Stomach (tissue), 9 donors: ENCODE data around the gene TMEM167B. TPM values are rescaled to one million over a fixed set of nuclear protein-coding genes. Genes with fewer than 3 reads are reported as not detected.
"Not testable (repeated sequence)": the region's sequence is repeated elsewhere in the genome, so short reads cannot be mapped to it uniquely, and the experiment has no call there.

ENCODE experiments used
- DNase-seq, 2 donors: peaks; one replicate each; pipeline versions ENCODE4 v3.0.0 to v3.0.0-alpha.2; 2013 to 2019
- H3K27ac ChIP-seq, 5 donors: fragments of 200-600 bp in 4 of 5; sonication (generic) in 4 of 5; one replicate each; pipeline ENCODE4 v1.5.1; 2013 to 2019; ENCODE audit warnings: mild to moderate bottlenecking in 1 of 5, moderate library complexity in 1 of 5
- H3K27me3 ChIP-seq, 3 donors: fragments of 200-600 bp; sonication (generic); one replicate each; pipeline ENCODE4 v1.5.1; 2017 to 2019; ENCODE audit warnings: mixed run types in 1 of 3
- H3K36me3 ChIP-seq, 4 donors: fragments of 200-600 bp; sonication (generic); 1 replicate in 3 of 4; 2 replicates in 1 of 4; pipeline ENCODE4 v1.5.1; 2016 to 2019
- H3K4me1 ChIP-seq, 4 donors: fragments of 200-600 bp; sonication (generic); one replicate each; pipeline ENCODE4 v1.5.1; 2016 to 2019
- H3K4me3 ChIP-seq, 4 donors: fragments of 200-600 bp; sonication (generic) in 3 of 4; one replicate each; pipeline ENCODE4 v1.5.1; 2016 to 2019; ENCODE audit warnings: mild to moderate bottlenecking in 1 of 4
- H3K9me3 ChIP-seq, 4 donors: fragments of 200-600 bp; sonication (generic); one replicate each; pipeline ENCODE4 v1.5.1; 2016 to 2019
- CTCF ChIP-seq, 7 experiments: fragments of 450-650 bp in 4 of 7; fragments of 200-600 bp in 3 of 7; sonication (generic) in 3 of 7; IDR thresholded peaks; one replicate each; pipeline ENCODE4 v1.5.1; 2016 to 2019; ENCODE audit warnings: antibody characterized with exemption in 7 of 7, control low read depth in 2 of 7, mild to moderate bottlenecking in 1 of 7
- EP300 ChIP-seq: sonication (generic); formaldehyde crosslinking; IDR thresholded peaks from one replicate; pipeline ENCODE4 v1.6.1; 2017; ENCODE audit warnings: antibody characterized with exemption
- POLR2A ChIP-seq, 4 donors: fragments of 450-650 bp; IDR thresholded peaks; one replicate each; pipeline ENCODE4 v1.6.1; 2016; ENCODE audit warnings: antibody characterized with exemption in 4 of 4, control low read depth in 2 of 4, mild to moderate bottlenecking in 1 of 4, moderate library complexity in 1 of 4
- POLR2AphosphoS5 ChIP-seq, 3 donors: sonication (generic); formaldehyde crosslinking; IDR thresholded peaks; one replicate each; pipeline ENCODE4 v1.6.1; 2016; ENCODE audit warnings: antibody characterized with exemption in 3 of 3
- WGBS, 5 donors: extraction: QIAGEN DNeasy Blood & Tissue Kit in 3 of 5; methylation state at CpG; one replicate each; pipeline versions ENCODE4 v1.1.5 to v1.1.7; 2013 to 2018; 5-methylcytosine and 5-hydroxymethylcytosine counted together
- intact Hi-C: fragments of 100-400 bp; cut with DNase I; formaldehyde crosslinking; loops from one replicate; pipeline ENCODE4 v1.15.1; 2023; ENCODE audit warnings: low total_unique reads
- polyA plus RNA-seq, 3 donors: library from polyadenylated mRNA; stranded (reverse); fragments of 200-250 nt; gene quantifications; one replicate each; pipeline ENCODE4 v1.2.3, GENCODE V29; 2013
- total RNA-seq, 5 donors: library from RNA; depleted of rRNA; stranded (reverse); fragments of >200 nt; gene quantifications; one replicate each; pipeline versions ENCODE4 v1.1.0 to v1.2.3, GENCODE V29; 2014 to 2016
- donor health status: healthy with polysubstance abuse.
- donor health status: Bipolar disorder and iron deficiency.
- donor health status: healthy.

The TMEM167B gene
- total and polyA plus RNA-seq, 8 donors, result 2.9 to 70.1 (median 26.9) TPM; not detected in 1

GRCh38 chr1:109050228-109050995, 40.2 kb upstream of the TMEM167B start:
- WGBS, 5 donors, result 62 to 79% (median 68%) methylated on average over 7 of the region's 7 CpGs
- Histone ChIP-seq H3K4me3 (no peak overlapping the region), H3K9me3 (no peaks in the 10 kb centered on the region), H3K27me3 (no peaks in the 10 kb centered on the region), H3K36me3 (no peaks in the 10 kb centered on the region), H3K4me1 (no peaks in the 10 kb centered on the region), H3K27ac (no peak overlapping the region)
- no peak for DNase-seq
- intact Hi-C loops, result no loop called here
- TF ChIP-seq CTCF (IDR thresholded peaks at IDR 0.05), result no peak
- no peak for TF ChIP-seq EP300
- TF ChIP-seq POLR2AphosphoS5 (IDR thresholded peaks at IDR 0.05), result no peak
- no peak for TF ChIP-seq POLR2A (IDR thresholded peaks at IDR 0.05)

GRCh38 chr1:109052145-109052544, 38.4 kb upstream of the TMEM167B start:
- WGBS, 5 donors, result 86 to 98% (median 95%) methylated on average over 3 of the region's 3 CpGs
- not testable (repeated sequence) for DNase-seq

GRCh38 chr1:109056064-109056463, 34.5 kb upstream of the TMEM167B start:
- Histone ChIP-seq H3K36me3 (no peaks in the 10 kb centered on the region), H3K4me3 (no peak overlapping the region), H3K4me1 (peaks cover 0 to 8% (median 0%) of the 10 kb centered on the region in 4 donors), H3K9me3 (no peaks in the 10 kb centered on the region), H3K27ac (no peak overlapping the region), H3K27me3 (no peaks in the 10 kb centered on the region)
- 88 to 98% (median 90%) methylated on average over 3 of the region's 3 CpGs for WGBS, 5 donors
- intact Hi-C loops, result no loop called here
- DNase-seq, result no peak
- TF ChIP-seq EP300, result no peak
- no peak for TF ChIP-seq CTCF (IDR thresholded peaks at IDR 0.05)

More at GRCh38 chr1:109052145-109052544, 38.4 kb upstream of the TMEM167B start:
- intact Hi-C loops, H3K27me3 ChIP-seq, H3K4me3 ChIP-seq, H3K27ac ChIP-seq, H3K4me1 ChIP-seq, H3K9me3 ChIP-seq, H3K36me3 ChIP-seq: not testable (repeated sequence)

GRCh38 chr1:109059026-109059425, 31.5 kb upstream of the TMEM167B start:
- TF ChIP-seq EP300 (no peak), POLR2A (IDR thresholded peaks at IDR 0.05) (no peak), POLR2AphosphoS5 (IDR thresholded peaks at IDR 0.05) (no peak), CTCF (IDR thresholded peaks at IDR 0.05) (no peak)
- no peak for DNase-seq
- peaks cover 0 to 8% (median 0%) of the 10 kb centered on the region in 4 donors for H3K4me1 ChIP-seq
- H3K4me3 ChIP-seq, result no peak overlapping the region
- intact Hi-C loops, result no loop called here
- no peaks in the 10 kb centered on the region for H3K27me3 ChIP-seq
- H3K36me3 ChIP-seq, result peaks cover 0 to 22% (median 19%) of the 10 kb centered on the region in 4 donors
- H3K27ac ChIP-seq, result no peak overlapping the region
- no peaks in the 10 kb centered on the region for H3K9me3 ChIP-seq

GRCh38 chr1:109060707-109061106, 29.9 kb upstream of the TMEM167B start:
- Histone ChIP-seq H3K4me3 (no peak overlapping the region), H3K4me1 (peaks cover 0 to 8% (median 0%) of the 10 kb centered on the region in 4 donors), H3K27ac (peak overlapping the region in 2 of 5 donors; percentile 0 to 12), H3K9me3 (no peaks in the 10 kb centered on the region), H3K36me3 (peaks cover 6 to 39% (median 36%) of the 10 kb centered on the region in 4 donors), H3K27me3 (no peaks in the 10 kb centered on the region)
- peak in 1 of 2 donors; percentile 49 for DNase-seq
- TF ChIP-seq POLR2AphosphoS5 (IDR thresholded peaks at IDR 0.05), result no peak
- TF ChIP-seq CTCF (IDR thresholded peaks at IDR 0.05), result no peak
- TF ChIP-seq EP300, result no peak
- no peak for TF ChIP-seq POLR2A (IDR thresholded peaks at IDR 0.05)
- WGBS, 5 donors, result 41 to 64% (median 57%) methylated on average over 7 of the region's 7 CpGs
- intact Hi-C loops, result no loop called here
